Right forelimb (tissue), 1 donor: Measurements from ENCODE around the gene CTPS2.
"Not testable (repeated sequence)": the region's sequence is repeated elsewhere in the genome, so short reads cannot be mapped to it uniquely, and the experiment has no call there.

Experiments
- DNase-seq: peaks from one replicate; pipeline ENCODE4 v3.0.0-alpha.2; 2018

Gene CTPS2

DNA sequence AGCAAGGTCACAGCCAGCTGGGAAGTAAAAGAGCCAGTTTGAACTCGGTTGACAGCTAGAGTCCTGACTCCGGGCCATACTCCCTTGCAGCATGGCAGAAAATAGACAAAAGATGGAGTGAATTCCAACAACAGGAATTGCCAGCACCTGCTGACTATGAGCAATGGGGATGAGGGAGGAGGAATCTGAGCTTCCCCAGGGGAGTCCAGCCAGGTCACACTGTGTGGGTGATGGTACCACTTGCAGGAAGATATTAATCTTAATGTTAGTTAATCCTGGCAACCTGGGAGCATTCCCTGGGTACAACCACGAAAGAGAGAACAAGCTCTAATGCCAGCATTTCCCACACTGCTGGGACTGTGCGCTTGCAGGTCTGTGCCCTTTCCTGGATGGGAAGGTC is 110.6 kb downstream of the CTPS2 start:
- no peak for DNase-seq

DNA sequence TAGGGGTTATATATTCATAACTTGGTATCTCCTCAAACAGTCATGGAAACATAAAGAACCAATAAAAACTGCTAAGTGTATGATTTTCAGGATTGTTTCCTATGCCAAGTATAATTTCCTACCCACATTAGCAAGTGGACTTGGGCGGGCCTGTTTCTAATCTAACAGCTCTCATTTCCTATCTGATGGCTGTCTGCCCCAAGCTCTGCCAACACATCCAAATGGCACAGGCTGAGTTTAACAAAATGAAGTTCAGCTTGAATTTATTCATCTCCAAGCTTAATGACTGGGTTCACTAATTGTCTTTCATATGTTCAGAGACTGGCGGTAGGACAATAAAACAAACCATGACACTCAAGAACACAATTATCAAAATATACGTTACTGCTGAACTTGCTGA is 118.0 kb downstream of the CTPS2 start:
- no peak for DNase-seq

GRCh38 chrX:16593801-16594200 is 118.7 kb downstream of the CTPS2 start:
- DNase-seq = no peak

DNA sequence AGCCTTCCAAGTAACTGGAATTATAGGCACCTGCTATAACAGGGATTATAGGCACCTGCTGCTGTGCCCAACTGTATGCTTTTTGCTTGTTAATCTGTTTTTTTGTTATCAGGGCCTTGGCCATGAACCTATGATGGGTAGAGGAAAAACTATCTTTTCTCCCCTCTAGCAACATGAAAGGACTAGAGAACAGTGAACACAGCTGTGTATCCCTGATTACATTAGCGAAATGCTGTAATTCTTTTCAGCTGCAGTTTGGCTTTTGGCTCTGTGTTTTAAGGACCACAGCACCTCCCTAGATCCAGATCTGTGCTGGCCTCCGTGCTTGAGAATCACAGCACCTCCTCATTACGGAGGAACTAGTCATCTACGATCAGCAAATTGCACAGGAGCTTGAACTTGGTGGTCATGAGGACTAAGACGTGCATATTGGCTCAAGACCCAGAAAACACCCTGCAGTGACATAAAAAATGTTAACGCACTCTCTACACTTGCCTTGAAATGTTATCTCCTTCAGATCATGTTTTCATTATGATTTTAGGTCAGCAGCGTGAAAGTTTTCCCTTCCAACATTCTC is 120.2 kb downstream of the CTPS2 start:
- no peak for DNase-seq

DNA sequence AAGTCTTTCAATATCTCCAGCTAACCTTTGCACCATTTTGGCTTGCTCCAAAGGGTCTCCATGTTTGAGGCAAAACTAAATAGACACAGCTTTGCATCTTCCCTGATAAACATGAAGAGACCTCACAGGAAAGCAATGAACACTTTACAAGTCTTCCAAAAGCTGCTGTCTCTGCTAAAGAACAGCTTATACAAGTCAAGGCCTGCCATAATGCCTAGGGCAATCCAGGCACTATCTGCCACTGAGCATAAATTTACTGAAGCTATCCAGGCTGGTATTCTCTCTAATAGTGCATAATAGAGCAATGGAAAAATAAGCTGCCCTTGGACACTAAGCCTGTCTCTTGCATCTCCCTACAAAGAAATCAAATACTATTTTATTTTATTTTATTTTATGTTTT is 122.6 kb downstream of the CTPS2 start:
- no peak for DNase-seq

DNA sequence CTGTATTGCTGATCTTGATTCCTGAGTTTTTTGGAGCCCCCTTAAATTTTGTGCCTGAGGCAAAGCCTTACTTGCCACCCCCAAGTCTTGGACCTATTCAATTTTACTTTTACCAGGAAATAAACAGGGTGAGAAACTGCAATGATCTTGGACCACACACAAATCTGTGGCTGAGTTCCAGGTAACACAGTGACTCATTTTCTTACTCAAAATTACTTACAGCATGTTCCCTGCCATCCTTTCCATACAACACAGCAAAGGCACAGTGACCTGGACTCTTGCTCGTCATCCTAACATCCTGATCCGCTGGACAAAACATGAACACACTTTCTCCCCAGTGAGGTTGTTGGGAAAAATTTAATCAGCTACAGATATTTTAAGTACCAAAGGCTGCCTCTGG is 123.3 kb downstream of the CTPS2 start:
- DNase-seq = no peak

DNA sequence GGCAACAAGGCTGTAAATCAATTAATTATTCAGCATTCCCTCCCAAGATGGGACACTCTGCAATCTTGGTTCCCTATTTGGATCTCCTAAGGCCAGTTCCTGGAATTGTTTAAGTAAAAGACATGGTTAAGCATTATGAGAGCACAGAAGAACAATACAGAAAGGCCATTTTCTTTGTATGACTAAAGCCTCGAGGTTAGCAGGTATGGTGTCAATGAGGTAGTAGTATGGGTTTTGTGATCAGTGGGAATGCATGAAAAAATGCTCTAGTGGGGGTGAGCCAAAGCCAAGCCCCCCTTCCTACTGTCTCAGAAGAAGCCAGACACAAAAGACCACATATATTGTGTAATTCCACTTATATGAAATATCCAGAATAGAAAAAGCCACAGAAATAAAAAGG is 124.2 kb downstream of the CTPS2 start:
- DNase-seq = no peak

GRCh38 chrX:16587836-16588235 is 124.6 kb downstream of the CTPS2 start:
- no peak for DNase-seq

GRCh38 chrX:16586377-16587112 is 125.9 kb downstream of the CTPS2 start:
- DNase-seq = no peak

- DNase-seq = no peak
Measured at GRCh38 chrX:16585486-16586376, 126.7 kb downstream of the CTPS2 start.

GRCh38 chrX:16580004-16580797 is 132.3 kb downstream of the CTPS2 start:
- not testable (repeated sequence) for DNase-seq

GRCh38 chrX:16579517-16579916 is 133.0 kb downstream of the CTPS2 start:
- DNase-seq = no peak

- DNase-seq = no peak
Measured at GRCh38 chrX:16578218-16578617, 134.3 kb downstream of the CTPS2 start.

- no peak for DNase-seq
Measured at GRCh38 chrX:16577483-16578029, 134.9 kb downstream of the CTPS2 start.

DNA sequence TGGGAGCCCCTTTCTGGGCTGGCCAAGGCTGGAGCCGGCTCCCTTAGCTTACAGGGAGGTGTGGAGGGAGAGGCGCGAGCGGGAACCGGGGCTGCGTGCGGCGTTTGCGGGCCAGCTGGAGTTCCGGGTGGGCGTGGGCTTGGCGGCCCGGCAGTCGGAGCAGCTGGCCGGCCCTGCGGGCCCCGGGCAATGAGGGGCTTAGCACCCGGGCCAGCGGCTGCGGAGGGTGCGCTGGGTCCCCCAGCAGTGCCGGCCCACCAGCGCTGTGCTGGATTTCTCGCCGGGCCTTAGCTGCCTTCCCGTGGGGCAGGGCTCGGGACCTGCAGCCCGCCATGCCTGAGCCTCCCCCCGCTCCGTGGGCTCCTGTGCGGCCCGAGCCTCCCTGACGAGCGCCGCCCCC is 137.1 kb downstream of the CTPS2 start:
- DNase-seq = not testable (repeated sequence)

- no peak for DNase-seq
Measured at GRCh38 chrX:16573781-16574180, 138.7 kb downstream of the CTPS2 start.

DNA sequence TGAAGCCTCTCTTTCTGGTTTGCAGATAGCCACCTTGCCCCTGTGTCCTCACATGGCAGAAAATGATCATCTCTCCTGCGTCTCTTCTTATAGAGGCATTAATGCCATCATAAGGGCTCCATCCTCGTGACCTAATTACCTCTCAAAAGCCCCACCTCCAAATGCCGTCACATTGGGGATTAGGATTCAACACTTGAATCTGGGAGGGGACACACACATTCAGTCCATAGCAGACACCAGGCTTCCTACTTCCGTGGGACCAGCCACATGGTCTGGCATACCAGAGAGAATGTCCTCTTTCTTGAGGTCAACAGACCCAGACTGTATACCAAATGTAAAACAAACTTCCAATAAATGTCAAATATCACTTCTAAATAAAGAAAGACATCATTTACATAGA is 144.8 kb downstream of the CTPS2 start:
- no peak for DNase-seq

DNA sequence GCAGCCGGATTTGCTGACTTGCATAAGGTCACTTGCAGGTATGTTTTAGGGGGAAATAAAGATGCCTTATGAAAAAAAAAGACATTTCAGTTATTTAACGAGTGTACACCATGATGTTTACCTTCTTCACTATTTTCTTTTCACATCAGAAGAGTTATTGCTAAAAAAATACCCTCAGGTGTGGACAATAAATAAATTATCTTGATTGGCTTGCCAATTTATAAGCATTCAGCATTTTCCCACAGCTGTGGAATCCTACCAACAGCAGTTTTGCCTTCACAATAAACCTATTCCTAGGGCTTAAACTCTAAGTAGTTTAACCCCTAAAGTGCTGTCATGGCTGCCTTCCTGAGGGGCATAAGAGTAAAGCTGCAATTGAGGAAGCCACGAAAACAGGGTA is 145.9 kb downstream of the CTPS2 start:
- DNase-seq = no peak

- DNase-seq = no peak
Measured at GRCh38 chrX:16560173-16560572, 152.3 kb downstream of the CTPS2 start.

DNA sequence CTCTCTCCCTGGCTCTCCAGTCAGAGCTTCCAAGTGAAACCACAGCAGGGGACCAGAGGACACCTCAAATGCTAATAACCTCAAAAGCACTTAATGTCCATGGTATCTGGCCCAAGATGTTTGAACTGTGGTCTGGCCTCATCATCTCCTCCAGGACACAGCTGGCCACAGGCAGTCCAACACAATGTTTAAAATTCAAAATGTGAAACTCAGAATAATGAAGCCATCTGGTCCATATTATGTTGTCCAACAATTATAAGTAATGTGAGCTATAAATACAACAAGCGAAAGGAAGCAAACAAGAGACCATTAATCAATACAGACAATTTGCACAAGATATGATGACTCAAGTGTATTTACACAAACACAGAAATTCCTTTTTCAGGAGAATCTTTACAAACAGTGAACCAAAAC is 153.3 kb downstream of the CTPS2 start:
- DNase-seq = no peak

GRCh38 chrX:16558489-16558888 is 154.0 kb downstream of the CTPS2 start:
- DNase-seq = no peak

GRCh38 chrX:16552546-16552945 is 159.9 kb downstream of the CTPS2 start:
- DNase-seq = no peak

DNA sequence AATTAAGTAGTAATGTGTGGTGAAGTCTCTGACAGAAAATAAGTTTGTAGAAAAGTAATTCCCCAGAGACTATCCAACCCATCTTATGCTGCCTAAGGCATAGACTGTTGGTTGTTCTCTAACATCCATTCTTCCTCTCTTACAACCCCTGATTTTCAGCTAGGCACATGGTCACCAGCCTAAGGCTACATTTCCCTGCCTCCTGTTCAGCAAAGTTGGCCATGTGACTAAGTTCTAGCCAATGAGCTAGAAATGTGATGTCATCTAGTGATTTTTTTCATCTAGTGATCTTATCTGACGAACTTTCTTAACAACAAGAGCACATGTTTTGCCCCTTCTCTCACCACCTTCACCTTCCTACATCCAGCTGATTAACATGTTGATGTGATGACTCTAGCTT is 164.8 kb downstream of the CTPS2 start:
- no peak for DNase-seq
